GM18508 (cell line): ENCODE data around the gene FLT1.

Source experiments
- ATAC-seq: cut with Tn5 transposase; IDR thresholded peaks from one replicate; pipeline ENCODE4 v1.9.1; 2021; ENCODE audit warnings: moderate number of reproducible peaks; ENCODE audit not compliant: insufficient read depth, unreplicated experiment

Gene FLT1

DNA sequence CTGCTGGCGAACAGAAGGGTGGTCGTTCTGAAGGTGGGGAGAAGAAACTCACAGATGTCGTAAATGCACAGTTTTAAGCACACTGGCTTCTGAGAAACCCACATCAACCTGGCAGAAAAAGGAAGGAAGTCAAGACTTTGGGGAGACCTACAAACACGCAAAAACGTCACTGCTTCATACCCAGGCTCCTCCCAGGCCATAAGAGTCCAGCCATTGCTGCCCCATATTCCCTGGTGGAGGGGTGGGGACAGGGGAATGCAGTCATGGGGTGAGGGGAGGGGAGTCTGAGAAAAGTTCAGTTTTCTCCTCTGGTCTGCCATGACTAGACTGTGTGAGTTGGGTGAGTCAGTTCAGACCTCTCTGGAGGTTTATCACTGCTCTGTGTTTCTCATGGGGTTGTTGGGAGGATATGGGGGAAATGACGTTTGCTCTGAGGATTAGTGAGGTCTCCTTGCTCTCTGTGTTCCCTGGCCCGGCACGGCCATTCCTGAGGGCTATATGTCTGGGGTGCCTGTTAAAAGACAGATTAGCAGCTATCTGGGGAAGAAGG is 139.0 kb downstream of the FLT1 start:
- ATAC-seq: no peak

DNA sequence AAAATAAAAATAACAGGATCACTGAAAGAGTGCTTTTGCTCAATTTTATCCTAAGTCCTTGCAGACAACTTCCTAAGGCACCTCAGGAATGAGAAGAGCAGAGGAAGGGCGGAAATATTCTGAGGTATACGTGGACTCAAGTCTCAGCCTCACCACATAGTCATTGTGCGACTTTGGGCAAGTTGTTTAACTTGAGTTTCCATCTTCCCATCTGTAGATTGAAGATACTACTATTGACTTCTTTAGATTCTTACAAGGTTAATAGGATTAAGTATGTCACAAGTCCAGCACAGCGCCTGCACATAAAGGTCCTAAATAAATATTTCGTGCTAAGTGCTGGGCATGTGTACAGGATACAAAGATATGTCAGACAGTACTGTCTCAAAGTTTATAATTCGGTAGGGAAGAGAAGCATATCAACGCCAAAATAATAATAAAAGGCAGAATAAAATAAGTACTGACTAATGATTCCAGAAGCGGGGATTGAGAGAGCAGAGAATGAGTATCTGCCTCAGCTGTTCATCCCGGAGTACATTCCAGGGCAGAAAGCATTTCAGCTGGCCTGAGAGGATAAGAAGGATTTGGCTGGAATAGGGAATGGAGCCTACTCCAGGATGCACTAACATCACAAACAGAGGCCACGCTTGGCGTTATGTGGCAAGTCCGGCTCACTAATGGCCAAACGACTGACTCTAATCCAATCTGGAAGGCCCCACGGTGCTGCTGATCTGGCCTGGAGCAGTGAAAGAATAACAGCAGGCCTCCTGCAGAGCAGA is 139.7 kb downstream of the FLT1 start:
- ATAC-seq: no peak

DNA sequence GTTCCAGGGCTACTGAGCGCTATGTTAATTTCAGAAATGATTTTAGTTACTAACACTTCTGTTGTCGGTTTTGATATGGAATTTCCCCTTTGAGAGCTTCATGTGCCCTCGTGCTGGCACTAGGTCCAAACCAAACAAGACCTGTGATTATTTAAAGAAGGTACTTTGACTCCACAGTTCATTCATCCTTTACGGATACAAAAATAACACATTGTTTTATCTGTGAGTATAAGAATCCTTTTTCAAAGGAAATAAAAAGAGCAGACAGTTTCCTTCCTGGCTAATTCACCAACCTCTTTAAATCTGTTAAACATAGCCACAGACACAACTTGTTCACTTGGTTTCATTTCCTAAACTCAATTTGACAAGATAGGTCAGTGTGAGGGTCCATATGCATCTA is 141.2 kb downstream of the FLT1 start:
- no peak for ATAC-seq

DNA sequence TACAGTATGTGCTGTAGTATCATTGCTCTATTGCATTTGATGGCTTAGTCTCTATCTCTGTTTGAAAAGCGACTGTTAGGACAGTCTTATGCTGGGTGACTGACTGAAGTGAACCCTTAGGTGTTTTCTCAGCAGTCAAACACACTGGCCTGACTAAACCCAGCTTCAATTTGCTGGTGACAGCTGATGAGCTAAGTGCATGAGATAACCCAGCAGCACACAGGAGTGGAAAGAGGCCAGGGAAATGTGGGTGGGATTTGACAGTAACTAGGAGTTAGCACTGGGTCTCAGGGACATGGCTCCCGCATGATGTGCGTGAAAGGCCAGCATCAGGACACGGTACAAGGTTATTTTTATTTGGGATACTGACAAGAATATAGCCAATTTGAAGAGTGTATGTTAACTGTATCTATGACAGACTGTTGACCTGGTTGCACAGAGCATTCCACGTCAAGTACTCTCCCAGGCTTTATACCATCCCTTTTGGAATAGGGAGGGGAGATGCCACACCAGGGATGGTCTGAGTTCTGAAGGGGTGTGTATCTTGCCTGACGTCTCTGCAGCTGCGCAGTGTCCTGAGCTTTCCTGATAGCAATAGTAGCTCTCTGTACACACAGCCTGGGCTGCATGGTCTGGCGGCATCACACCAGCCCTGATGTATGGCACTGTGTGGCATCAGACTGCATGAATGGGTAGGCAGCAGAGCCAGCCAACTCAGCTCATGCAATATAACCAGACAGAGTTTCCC is 144.8 kb downstream of the FLT1 start:
- ATAC-seq: no peak

DNA sequence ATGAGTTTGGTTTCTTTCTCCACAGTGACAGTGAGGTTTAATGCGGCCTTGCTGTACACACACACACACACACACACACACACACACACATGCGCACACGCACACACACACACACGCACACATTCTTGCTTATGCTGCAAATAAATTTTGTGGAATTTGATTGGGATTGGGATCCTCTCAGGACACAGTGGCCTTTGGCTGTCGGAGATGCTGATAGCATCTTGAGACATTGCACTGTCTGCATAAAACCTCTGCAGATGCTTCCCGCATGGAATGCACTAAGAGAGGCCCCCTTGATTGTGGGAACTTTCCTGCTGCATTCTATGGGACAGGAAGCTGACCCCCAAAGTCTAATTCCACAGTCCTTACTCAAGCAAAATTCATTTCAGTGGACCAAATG is 145.6 kb downstream of the FLT1 start:
- ATAC-seq: no peak

DNA sequence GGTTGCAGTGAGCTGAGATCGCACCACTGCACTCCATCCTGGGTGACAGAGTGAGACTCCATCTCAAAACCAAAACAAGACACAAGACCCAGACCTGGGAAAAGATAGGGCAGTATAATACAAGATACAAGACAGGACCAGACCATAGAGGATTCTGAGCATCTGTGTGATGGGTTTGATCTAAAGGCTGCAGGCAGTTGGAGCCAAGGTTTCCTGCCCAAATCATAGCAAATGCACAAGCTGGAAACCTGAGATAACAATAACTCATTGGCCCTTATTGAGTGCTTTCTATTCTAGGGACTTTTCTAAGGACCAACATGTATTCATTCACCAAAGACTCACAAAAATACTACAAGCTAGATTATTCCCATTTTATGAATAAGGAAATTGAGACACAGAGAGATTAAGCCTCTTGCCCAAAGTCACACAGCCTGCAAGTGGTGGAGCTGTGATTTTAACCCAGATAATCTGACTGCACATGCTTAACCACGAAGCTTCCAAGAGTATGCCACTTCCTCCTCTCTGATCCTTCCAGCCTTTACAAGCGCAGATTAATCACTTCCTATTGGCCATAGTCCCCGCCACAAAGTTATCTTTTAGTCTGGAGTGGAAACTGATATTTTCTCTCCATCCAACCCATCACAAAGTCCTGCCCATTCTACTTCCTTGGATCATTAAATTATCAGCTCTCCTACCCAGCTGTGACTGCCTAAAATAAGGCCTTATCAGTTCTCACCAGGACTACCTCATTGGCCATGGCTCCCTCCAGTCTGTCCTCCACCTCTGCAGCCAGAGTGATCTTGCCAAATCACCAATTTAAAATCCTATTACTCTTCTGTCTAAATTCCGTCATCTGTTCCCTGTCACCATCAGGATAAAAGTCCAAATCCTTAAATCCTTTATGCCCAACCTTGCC is 147.2 kb downstream of the FLT1 start:
- no peak for ATAC-seq

DNA sequence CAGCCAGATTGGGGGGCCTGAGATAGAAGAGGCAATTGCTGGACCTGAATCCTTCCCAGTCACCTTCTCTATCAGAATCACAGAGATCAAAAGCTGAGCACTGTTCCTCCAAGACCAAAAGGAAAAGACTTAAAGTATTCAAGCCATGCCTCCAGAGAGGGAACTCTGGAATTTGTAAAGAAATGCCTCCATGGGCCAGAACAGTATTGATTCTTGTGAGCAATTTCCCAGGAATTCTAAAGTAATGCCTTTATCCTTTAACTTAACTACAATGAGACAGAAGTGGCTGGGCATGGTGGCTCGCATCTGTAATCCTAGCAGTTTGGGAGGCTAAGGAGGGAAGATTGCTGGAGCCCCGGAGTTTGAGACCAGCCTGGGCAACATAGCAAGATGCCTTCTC is 148.8 kb downstream of the FLT1 start:
- no peak for ATAC-seq

DNA sequence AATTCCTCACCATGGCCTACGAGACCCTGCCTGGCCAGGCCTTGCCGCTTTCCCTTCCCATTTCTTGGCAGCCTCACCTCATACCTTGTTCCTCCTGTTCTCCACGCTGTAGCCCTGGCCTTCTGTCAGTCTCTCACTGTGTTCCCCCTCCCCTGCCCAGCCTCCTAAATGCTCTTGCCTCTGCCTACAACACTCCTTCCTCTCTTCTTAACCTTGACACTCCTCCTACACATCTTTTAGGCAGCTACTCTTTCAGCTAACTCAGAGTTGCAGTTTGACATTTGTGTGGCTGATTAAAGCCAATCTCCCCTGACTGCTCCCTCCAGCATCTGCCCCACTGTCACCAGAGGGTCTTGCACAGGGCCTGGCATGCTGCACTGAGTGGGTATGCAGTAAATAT is 150.8 kb downstream of the FLT1 start:
- ATAC-seq: no peak

DNA sequence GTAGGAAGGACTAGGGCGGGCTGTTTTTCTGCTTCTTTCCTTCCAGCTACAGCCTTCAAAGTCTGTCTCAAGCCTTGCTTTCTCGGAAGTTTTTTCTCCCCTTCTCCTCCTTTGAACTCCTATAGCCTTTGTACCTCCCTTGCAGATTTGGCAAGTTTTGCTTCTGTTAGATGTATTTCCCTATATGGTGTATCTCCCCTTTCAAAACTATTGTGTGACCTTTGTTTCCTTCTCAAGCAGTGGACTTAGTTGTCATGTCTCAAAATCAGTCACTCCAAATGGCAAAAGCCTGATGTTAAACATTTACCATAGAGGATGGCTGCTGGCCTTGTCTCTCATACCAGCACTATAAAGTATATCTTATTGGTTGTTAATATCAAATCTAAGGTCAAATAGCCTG is 152.7 kb downstream of the FLT1 start:
- no peak for ATAC-seq

DNA sequence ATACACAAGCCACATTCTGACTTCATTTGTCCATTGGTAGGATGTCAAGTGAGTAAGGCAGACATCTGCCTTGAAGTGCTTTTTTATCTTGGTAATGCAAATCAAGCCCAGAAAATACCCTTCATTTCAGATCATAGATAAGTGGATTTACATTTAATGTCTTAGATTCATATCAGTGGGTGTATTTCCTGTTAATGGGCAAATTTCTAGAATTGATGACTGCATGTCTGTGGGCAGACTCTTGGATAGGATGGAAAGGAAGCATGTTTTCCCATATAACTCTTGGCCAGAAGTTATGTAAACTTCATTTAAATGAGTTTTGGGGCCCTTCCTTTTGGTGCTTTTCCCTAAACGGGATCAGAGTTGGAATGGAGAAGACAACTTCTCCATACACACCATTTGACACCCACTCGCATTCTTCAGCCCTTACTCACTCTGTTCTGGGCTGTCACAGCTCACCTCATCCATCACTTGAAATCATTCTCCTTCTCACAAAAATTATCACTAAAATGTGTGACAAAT is 154.6 kb downstream of the FLT1 start:
- ATAC-seq: no peak

DNA sequence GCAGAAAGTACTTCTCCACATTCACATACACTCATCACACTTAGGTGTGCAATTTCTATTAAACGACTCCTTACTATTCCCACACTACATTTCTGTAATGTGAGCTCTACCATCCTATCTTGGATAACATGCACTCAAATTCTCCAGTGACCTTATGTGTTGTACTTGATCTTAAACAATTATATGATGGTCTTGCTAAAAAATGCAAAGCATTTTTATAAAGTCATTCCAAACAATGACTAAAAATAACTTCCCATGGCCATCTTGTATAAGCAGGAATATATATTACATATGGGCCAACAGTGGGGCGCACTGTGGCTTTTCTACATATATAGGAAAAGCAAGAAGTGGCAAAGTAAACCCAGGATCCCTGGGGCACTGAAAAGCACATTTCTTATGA is 155.5 kb downstream of the FLT1 start:
- no peak for ATAC-seq

DNA sequence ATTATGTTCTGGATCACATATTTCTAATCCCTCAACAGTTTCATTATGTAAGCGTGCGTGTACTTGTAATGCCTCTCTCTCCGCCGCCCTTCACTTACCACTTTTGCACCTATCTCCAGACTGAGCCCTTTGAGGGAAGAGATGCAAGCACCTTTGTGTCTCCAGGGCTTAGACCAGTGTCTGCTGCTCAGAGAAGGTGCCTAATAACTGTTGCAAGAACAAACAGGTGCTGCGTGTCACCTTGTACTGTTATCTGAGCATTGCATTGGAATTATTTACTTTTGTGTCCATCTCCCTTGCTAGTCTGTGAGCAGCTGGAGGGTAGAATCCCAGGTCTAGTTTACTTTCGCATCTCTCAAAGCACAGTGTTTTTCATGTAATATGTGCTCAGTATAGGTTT is 156.2 kb downstream of the FLT1 start:
- no peak for ATAC-seq

DNA sequence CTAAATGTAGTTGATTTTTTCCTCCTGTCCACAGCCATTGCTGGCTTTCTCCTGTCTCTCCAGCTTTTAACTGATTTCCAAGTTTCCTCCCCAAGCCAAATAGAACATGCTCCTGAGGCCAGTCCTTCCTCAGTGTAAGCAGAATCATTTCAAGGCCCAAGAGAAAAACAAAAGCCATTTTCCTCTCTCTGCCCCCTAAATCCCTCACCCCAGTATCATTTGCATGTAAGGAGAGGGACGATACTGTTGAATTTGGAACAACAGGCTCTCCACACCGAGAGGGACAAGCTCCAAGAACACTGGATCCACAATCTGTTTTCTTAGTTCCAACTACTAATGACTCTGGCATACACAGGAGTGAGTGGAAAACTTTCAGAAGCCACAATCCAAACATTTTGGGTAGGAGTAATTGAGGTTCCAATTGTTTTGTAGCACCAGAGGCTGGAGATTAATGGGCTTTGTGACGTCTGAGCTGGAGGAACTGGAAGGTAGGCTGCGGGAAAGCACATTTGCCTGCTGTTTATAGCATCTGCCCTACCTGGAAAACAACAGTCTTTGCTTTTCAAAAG is 156.8 kb downstream of the FLT1 start:
- ATAC-seq: no peak

DNA sequence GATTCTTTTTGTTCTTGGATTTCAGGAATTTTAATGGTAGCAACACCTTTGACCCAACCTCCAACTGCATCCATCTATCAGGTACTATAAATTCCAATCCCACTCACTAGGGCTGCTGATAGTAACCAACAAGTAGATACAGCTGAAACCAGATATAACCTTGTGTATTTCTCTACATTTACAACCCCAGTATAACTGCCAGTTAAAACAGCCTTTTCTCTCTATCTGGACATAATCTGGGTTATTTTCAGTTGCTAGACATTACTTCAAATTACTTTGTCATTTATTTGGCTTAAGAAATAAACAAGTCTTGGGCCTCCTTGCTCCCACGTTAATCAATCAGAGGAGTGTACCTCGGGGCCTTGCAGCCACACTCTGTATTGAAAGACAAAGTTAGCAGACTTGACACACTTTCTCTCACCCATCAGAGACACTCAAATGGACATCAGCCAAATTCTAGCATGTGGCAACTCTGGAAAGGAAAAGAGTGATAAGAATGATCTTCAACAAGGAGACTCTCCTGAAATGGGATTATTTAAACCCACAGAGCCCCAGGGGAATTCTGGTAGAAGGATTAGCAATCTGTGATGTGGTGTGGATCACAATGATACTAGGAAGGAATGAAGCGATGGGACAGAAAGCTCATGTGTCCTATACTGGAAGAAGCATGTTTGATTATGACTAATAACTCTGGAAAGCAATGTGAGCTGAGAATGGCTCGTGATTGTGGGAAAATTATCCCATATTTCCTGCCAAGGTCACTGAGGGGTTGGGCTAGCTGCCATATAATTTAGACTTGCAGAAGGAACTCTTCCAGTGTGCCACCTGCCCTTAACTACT is 157.5 kb downstream of the FLT1 start:
- no peak for ATAC-seq

DNA sequence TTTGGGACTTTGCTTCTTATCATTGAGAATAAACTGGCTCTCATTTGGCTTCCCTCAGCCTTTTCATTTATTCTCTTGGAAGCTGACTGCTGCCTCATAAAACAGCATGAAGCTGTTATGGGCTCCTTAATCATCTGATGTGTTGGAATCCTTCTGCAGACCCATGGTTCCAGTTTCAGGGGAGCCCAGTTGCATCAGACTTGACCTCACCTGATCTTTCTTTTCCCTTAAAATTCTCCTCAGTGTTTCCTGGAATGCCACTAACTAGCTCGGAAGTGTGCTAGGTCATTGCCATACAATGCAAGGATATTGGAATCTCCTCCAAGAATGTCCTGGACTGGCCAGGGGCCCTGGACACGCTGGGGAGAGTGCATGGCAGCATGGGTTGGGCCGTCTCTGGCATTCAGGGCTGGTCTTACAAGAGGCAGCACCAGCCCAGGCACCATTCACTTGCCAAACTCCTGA is 158.7 kb downstream of the FLT1 start:
- ATAC-seq: no peak

DNA sequence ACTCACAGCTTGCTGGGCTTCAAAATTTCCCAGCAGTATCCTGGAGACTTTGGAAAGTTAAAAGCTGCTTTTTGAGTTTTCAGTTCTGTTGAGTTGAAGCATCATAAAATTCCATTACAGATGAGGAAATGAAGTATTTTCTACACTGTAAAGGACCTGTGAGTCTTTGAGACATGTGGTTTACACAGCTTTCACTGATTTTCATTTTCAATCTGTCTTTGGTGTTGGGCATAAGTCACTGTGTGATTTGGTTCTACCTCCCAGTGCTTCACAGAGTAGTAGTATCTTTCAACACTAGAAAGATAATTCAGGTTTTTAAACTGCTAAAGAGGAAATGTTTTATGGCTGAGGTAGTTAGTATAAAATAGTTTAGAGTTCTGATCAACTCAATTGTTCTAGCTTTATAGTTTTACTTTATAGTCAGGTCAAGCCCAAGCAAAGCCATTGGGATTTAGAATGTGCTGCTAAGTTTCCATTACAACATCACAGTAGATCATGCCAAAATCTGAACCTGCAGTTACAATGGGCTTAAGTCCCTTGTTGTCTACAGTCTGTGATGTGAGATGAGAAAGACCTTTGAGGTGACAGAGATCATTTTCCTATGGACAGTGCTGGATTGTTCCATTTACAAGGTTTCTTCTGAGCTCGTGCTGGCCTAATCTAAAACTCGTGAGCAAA is 161.6 kb downstream of the FLT1 start:
- no peak for ATAC-seq

DNA sequence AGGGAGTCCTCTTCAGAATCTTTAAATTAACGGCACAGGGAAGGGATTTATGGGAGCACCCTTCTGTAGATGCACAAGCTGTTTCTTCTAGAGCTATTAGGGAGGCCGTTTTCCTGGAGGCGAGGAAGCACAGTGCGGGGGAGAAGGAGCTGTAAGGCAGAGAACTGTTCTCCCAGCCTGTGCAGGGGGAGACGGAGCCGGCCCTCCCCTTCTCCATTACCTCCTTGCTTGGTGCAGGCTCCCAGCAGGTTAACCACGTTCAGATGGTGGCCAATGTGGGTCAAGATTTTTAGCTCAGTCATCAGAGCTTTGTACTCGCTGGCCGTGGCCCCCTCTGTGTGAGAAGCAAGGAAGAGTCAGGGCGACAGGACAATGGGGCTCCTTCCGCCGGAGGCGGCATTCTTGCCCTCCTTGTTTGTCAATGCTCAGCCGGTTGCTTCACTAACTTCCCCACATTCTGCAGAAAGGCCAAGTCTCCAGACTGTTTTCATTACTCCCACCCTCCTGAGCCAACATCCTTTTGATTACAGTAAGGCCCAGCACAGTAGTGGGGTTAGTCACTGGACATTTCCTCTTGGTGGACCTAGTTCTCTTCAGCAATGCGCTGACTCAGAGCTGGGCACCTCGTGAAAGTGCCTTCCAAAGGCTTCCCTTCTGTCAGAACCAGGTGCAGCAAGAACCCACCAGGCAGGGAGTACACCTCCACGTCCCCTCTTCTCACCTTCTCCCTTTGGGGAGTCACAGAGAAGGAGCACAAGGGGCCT is 165.4 kb downstream of the FLT1 start:
- no peak for ATAC-seq

DNA sequence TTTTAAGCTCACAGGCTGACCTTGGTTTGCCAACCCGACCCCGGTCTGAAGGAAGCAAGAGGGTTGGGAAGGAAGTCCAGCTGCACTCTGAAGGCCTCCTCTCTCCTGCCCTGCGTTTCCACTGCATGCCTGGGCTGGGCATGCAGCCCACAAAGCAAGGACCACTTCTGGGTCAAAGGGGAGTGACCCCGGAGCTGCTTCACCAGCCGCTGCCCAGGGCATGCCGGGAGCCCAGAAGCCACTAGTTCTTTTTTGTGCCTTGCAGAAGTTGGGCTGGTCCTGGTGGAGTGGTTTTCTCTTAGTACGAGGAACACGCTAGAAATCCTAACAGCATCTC is 166.7 kb downstream of the FLT1 start:
- no peak for ATAC-seq
